Measurements from ENCODE around the gene TBCD.

- TF ChIP-seq CTCF (IDR thresholded peaks at IDR 0.05; ENCODE audit: insufficient read depth, low read depth, low read length): no peak
- TF ChIP-seq EZH2 (IDR thresholded peaks at IDR 0.05; ENCODE audit: insufficient read depth, low read length): no peak
Observed at GRCh38 chr17:82872591-82873520, 121.0 kb downstream of the TBCD start.
